GM23338 (cell line): ENCODE results near the gene KCNMA1. TPM values are rescaled to one million over a fixed set of nuclear protein-coding genes. Genes with fewer than 3 reads are reported as not detected.

Experiments used
- ATAC-seq: fragments of 200-7000 bp; cut with Tn5 transposase; 3 replicates; pipeline ENCODE4 v1.9.1; 2020
- DNase-seq: peaks from one replicate; pipeline ENCODE4 v3.0.0-alpha.2; 2015; ENCODE audit warnings: low spot score
- H2AFZ ChIP-seq: fragments of 200-600 bp; sonication (generic); 2 replicates; pipeline ENCODE4 v1.8.0; 2016; ENCODE audit warnings: antibody characterized with exemption, mild to moderate bottlenecking, moderate library complexity
- H3F3A ChIP-seq: fragments of 200-600 bp; sonication (generic); replicated peaks from 2 replicates; pipeline ENCODE4 v1.8.0; 2017; ENCODE audit warnings: antibody characterized with exemption, mixed run types, low read depth
- H3K27ac ChIP-seq: fragments of 200-600 bp; sonication (generic); 2 replicates; pipeline ENCODE4 v1.6.1; 2016; ENCODE audit warnings: low read depth
- H3K27me3 ChIP-seq: fragments of 200-600 bp; sonication (generic); 2 replicates; pipeline ENCODE4 v1.8.0; 2016; ENCODE audit warnings: mild to moderate bottlenecking, mixed run types, moderate library complexity; ENCODE audit not compliant: insufficient read depth
- H3K36me3 ChIP-seq: fragments of 200-600 bp; sonication (generic); 2 replicates; pipeline ENCODE4 v1.8.0; 2016; ENCODE audit warnings: mild to moderate bottlenecking; ENCODE audit not compliant: insufficient read depth
- H3K4me1 ChIP-seq: fragments of 200-600 bp; sonication (generic); 2 replicates; pipeline ENCODE4 v1.8.0; 2016; ENCODE audit warnings: mild to moderate bottlenecking, moderate library complexity; ENCODE audit not compliant: insufficient read depth
- H3K4me2 ChIP-seq: fragments of 200-600 bp; sonication (generic); 2 replicates; pipeline ENCODE4 v1.7.1; 2017; ENCODE audit warnings: mixed run types
- H3K4me3 ChIP-seq: fragments of 200-600 bp; sonication (generic); 2 replicates; pipeline ENCODE4 v1.6.1; 2016; ENCODE audit warnings: mixed run types
- H3K79me2 ChIP-seq: fragments of 200-600 bp; sonication (generic); replicated peaks from 2 replicates; pipeline ENCODE4 v1.8.0; 2017; ENCODE audit warnings: mild to moderate bottlenecking; ENCODE audit not compliant: insufficient read depth
- H3K9me2 ChIP-seq: fragments of 200-600 bp; sonication (generic); 2 replicates; pipeline ENCODE4 v1.8.0; 2017; ENCODE audit not compliant: insufficient read depth
- H4K20me1 ChIP-seq: fragments of 200-600 bp; sonication (generic); replicated peaks from 2 replicates; pipeline ENCODE4 v1.8.0; 2017; ENCODE audit warnings: mild to moderate bottlenecking; ENCODE audit not compliant: insufficient read depth
- H3K27ac Mint-ChIP-seq: 2 replicates; pipeline ENCODE4 v1.8.0; 2020; ENCODE audit warnings: inconsistent platforms, mild to moderate bottlenecking, moderate library complexity, mixed read lengths
- H3K27me3 Mint-ChIP-seq: 3 replicates; pipeline ENCODE4 v1.8.0; 2022; ENCODE audit warnings: low read depth, mild to moderate bottlenecking, moderate library complexity, mixed read lengths, inconsistent platforms; ENCODE audit not compliant: insufficient read depth, poor library complexity
- H3K36me3 Mint-ChIP-seq: 3 replicates; pipeline ENCODE4 v1.8.0; 2021; ENCODE audit warnings: low read depth, mild to moderate bottlenecking, inconsistent platforms, moderate library complexity, mixed read lengths
- H3K4me1 Mint-ChIP-seq: 3 replicates; pipeline ENCODE4 v1.8.0; 2020; ENCODE audit warnings: mild to moderate bottlenecking, inconsistent platforms, mixed read lengths
- H3K4me3 Mint-ChIP-seq: 3 replicates; pipeline ENCODE4 v1.8.0; 2021; ENCODE audit warnings: moderate library complexity, mild to moderate bottlenecking, inconsistent platforms, mixed read lengths
- H3K9me3 Mint-ChIP-seq: 3 replicates; pipeline ENCODE4 v1.8.0; 2020; ENCODE audit warnings: moderate library complexity, mild to moderate bottlenecking, inconsistent platforms, mixed read lengths
- EZH2 ChIP-seq: fragments of 200-600 bp; sonication (generic); IDR thresholded peaks from one replicate; pipeline ENCODE4 v1.8.0; 2017; ENCODE audit warnings: antibody characterized with exemption, mild to moderate bottlenecking, low read depth; ENCODE audit not compliant: unreplicated experiment
- EZH2phosphoT487 ChIP-seq: fragments of 200-600 bp; sonication (generic); IDR thresholded peaks from one replicate; pipeline ENCODE4 v1.8.1; 2018; ENCODE audit warnings: antibody characterized with exemption; ENCODE audit not compliant: unreplicated experiment
- NANOG ChIP-seq: IDR thresholded peaks from 2 replicates; pipeline ENCODE4 v1.6.1; 2016; ENCODE audit warnings: antibody characterized with exemption, borderline replicate concordance
- POLR2AphosphoS5 ChIP-seq: IDR thresholded peaks from 2 replicates; pipeline ENCODE4 v1.6.1; 2016; ENCODE audit warnings: antibody characterized with exemption, low read depth
- STAT1 ChIP-seq: IDR thresholded peaks from one replicate; pipeline ENCODE4 v1.6.1; 2016; ENCODE audit warnings: antibody characterized with exemption; ENCODE audit not compliant: unreplicated experiment
- ZNF114 ChIP-seq: fragments of 250-450 bp; sonication (Bioruptor Pico); IDR thresholded peaks from 2 replicates; pipeline ENCODE4 v1.5.0; 2020; ENCODE audit warnings: mild to moderate bottlenecking, moderate library complexity
- polyA plus RNA-seq: library from polyadenylated mRNA; unstranded; fragments of >200 nt; fragmentation: Nextera tagmentation; extraction: Ambion mirVana; gene quantifications from 2 replicates; pipeline ENCODE4 v1.2.1, GENCODE V29; 2016
- total RNA-seq: library from RNA; depleted of rRNA; stranded (reverse); fragments of >200 nt; shearing (Covaris generic); gene quantifications from 2 replicates; pipeline ENCODE4 v1.2.3, GENCODE V29; 2014
- TF ChIP-seq, protein P1 (sequence below): IDR thresholded peaks from one replicate; pipeline ENCODE4 v1.6.1; 2018; ENCODE audit warnings: antibody characterized with exemption; ENCODE audit not compliant: unreplicated experiment
- TF ChIP-seq, protein P2 (sequence below), 2 experiments: fragments of 200-600 bp in 1 of 2; sonication (generic) in 1 of 2; conservative IDR thresholded peaks; 2 replicates each; pipeline versions ENCODE4 v1.5.1 to v1.6.1; 2016 to 2017; ENCODE audit warnings: antibody characterized with exemption in 2 of 2, low read depth in 2 of 2, mild to moderate bottlenecking in 2 of 2, moderate library complexity in 1 of 2
- TF ChIP-seq, protein P3 (sequence below): IDR thresholded peaks from 2 replicates; pipeline ENCODE4 v1.6.1; 2016; ENCODE audit warnings: antibody characterized with exemption

The KCNMA1 gene
- total and polyA plus RNA-seq, 2 experiments from 2014 or later, result 8.2 to 9.0 TPM

DNA sequence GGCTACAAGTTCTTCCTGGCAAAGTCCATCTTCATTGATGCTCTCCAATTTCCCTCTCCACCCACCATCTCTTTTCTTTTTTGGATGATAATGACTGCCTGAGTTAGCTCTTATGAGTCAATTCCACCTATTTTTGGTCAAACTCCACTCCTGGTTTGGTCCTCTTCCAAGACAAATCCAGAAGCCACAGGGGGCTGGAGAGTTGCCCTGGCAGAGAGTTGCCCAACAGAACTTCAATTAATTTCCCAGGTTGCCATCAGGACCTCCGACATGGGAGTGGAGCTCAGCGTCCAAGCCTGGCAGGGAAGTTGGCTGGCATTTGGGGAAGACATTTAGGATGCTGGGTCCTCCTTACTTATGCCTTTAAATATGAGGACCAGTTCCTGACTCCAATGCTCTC lies 29.2 kb upstream of the KCNMA1 start:
- no peak overlapping the region for H3K4me3 ChIP-seq
- H2AFZ ChIP-seq, result no peak overlapping the region
- Mint-ChIP-seq H3K4me3 (no peak overlapping the region), H3K4me1 (no peaks in the 10 kb centered on the region; the same call in 1 of the 3 replicates), H3K27ac (no peak overlapping the region), H3K27me3 (peaks cover 9% of the 10 kb centered on the region), H3K9me3 (no peaks in the 10 kb centered on the region), H3K36me3 (no peaks in the 10 kb centered on the region)
- no peaks in the 10 kb centered on the region; the same call in 1 of the 2 replicates for H3K4me1 ChIP-seq
- ATAC-seq (no peak), DNase-seq (no peak)
- H3K79me2 ChIP-seq, result no peaks in the 10 kb centered on the region
- H3F3A ChIP-seq, result no peaks in the 10 kb centered on the region
- H3K27ac ChIP-seq, result no peak overlapping the region
- H3K9me2 ChIP-seq, result peaks cover 3% of the 10 kb centered on the region; the same call in 1 of the 2 replicates
- TF ChIP-seq EZH2 (no peak), EZH2phosphoT487 (no peak), POLR2AphosphoS5 (no peak), ZNF114 (CRISPR knock-in tag) (no peak), STAT1 (no peak), NANOG (no peak)
- TF ChIP-seq, protein P1, sequence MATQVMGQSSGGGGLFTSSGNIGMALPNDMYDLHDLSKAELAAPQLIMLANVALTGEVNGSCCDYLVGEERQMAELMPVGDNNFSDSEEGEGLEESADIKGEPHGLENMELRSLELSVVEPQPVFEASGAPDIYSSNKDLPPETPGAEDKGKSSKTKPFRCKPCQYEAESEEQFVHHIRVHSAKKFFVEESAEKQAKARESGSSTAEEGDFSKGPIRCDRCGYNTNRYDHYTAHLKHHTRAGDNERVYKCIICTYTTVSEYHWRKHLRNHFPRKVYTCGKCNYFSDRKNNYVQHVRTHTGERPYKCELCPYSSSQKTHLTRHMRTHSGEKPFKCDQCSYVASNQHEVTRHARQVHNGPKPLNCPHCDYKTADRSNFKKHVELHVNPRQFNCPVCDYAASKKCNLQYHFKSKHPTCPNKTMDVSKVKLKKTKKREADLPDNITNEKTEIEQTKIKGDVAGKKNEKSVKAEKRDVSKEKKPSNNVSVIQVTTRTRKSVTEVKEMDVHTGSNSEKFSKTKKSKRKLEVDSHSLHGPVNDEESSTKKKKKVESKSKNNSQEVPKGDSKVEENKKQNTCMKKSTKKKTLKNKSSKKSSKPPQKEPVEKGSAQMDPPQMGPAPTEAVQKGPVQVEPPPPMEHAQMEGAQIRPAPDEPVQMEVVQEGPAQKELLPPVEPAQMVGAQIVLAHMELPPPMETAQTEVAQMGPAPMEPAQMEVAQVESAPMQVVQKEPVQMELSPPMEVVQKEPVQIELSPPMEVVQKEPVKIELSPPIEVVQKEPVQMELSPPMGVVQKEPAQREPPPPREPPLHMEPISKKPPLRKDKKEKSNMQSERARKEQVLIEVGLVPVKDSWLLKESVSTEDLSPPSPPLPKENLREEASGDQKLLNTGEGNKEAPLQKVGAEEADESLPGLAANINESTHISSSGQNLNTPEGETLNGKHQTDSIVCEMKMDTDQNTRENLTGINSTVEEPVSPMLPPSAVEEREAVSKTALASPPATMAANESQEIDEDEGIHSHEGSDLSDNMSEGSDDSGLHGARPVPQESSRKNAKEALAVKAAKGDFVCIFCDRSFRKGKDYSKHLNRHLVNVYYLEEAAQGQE, result no peak
- TF ChIP-seq, protein P2, sequence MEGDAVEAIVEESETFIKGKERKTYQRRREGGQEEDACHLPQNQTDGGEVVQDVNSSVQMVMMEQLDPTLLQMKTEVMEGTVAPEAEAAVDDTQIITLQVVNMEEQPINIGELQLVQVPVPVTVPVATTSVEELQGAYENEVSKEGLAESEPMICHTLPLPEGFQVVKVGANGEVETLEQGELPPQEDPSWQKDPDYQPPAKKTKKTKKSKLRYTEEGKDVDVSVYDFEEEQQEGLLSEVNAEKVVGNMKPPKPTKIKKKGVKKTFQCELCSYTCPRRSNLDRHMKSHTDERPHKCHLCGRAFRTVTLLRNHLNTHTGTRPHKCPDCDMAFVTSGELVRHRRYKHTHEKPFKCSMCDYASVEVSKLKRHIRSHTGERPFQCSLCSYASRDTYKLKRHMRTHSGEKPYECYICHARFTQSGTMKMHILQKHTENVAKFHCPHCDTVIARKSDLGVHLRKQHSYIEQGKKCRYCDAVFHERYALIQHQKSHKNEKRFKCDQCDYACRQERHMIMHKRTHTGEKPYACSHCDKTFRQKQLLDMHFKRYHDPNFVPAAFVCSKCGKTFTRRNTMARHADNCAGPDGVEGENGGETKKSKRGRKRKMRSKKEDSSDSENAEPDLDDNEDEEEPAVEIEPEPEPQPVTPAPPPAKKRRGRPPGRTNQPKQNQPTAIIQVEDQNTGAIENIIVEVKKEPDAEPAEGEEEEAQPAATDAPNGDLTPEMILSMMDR (conservative IDR thresholded peaks at IDR 0.05; ENCODE audit: low read depth in 2 of 2), result no peak
- TF ChIP-seq, protein P3, sequence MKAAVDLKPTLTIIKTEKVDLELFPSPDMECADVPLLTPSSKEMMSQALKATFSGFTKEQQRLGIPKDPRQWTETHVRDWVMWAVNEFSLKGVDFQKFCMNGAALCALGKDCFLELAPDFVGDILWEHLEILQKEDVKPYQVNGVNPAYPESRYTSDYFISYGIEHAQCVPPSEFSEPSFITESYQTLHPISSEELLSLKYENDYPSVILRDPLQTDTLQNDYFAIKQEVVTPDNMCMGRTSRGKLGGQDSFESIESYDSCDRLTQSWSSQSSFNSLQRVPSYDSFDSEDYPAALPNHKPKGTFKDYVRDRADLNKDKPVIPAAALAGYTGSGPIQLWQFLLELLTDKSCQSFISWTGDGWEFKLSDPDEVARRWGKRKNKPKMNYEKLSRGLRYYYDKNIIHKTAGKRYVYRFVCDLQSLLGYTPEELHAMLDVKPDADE, result no peak
- no peaks in the 10 kb centered on the region for H3K36me3 ChIP-seq
- H4K20me1 ChIP-seq, result no peaks in the 10 kb centered on the region
- no peak overlapping the region for H3K4me2 ChIP-seq
- no peaks in the 10 kb centered on the region for H3K27me3 ChIP-seq

DNA sequence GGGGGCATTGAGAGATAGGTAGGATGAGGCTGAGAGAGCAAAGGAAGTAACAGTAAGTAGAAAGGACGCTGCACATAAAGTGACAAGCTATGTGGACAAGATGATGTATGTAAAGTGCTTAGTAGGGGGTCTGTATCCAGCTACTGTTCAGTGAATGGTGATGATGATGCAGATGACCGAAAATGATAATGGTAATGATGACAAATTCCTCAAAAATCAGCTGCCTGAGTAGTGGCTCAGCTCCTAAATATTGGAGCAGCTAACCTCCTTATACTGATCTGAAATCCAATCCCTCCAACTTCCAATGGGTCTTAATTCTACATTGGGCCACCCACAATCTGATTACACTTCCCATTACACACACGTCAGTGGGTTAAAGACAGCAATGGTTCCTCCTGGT lies 27.1 kb upstream of the KCNMA1 start:
- Mint-ChIP-seq H3K27ac (no peak overlapping the region), H3K27me3 (peaks cover 3% of the 10 kb centered on the region), H3K36me3 (peaks cover 3% of the 10 kb centered on the region; the same call in 1 of the 3 replicates), H3K4me1 (no peaks in the 10 kb centered on the region; the same call in 1 of the 3 replicates), H3K4me3 (no peak overlapping the region), H3K9me3 (peaks cover 3% of the 10 kb centered on the region; the same call in 2 of the 3 replicates)
- H3F3A ChIP-seq, result no peaks in the 10 kb centered on the region
- H3K79me2 ChIP-seq, result no peaks in the 10 kb centered on the region
- no peaks in the 10 kb centered on the region; the same call in 1 of the 2 replicates for H3K4me1 ChIP-seq
- TF ChIP-seq POLR2AphosphoS5, result no peak
- peaks cover 3% of the 10 kb centered on the region; the same call in 1 of the 2 replicates for H3K9me2 ChIP-seq
- H3K36me3 ChIP-seq, result no peaks in the 10 kb centered on the region
- H3K4me3 ChIP-seq, result no peak overlapping the region
- no peak overlapping the region for H2AFZ ChIP-seq
- no peak overlapping the region for H3K27ac ChIP-seq
- H3K4me2 ChIP-seq, result no peak overlapping the region
- H4K20me1 ChIP-seq, result no peaks in the 10 kb centered on the region
- H3K27me3 ChIP-seq, result no peaks in the 10 kb centered on the region
- DNase-seq (no peak), ATAC-seq (no peak)
